Common myeloid progenitor, CD34-positive (primary cell): ENCODE measurements around the gene DLST.

Source experiments
- CTCF ChIA-PET: fragments of 350-600 bp; sonication (Branson Sonifier 250); formaldehyde crosslinking; loops from one replicate; lab custom pipeline; 2021; ENCODE audit warnings: antibody characterized with exemption; lab: Charles Lee
- POLR2A ChIA-PET: fragments of 350-600 bp; sonication (Branson Sonifier 250); formaldehyde crosslinking; loops from one replicate; lab custom pipeline; 2021; ENCODE audit warnings: antibody characterized with exemption; lab: Charles Lee
- DNase-seq, 3 donors: peaks; one replicate each; pipeline versions ENCODE4 v3.0.0 to v3.0.0-alpha.2; 2013
- H3K27ac ChIP-seq, 2 experiments: 1 replicate in 1 of 2; 2 replicates in 1 of 2; pipeline ENCODE4 v1.7.0; 2013; ENCODE audit warnings: inconsistent platforms in 2 of 2, low read length in 2 of 2, mild to moderate bottlenecking in 2 of 2, low read depth in 1 of 2, moderate library complexity in 1 of 2; ENCODE audit not compliant: severe bottlenecking in 2 of 2, insufficient read depth in 1 of 2, poor library complexity in 1 of 2
- H3K27me3 ChIP-seq, 5 experiments: replicated peaks in 2 of 5; 1 replicate in 3 of 5; 2 replicates in 2 of 5; pipeline versions ENCODE4 v1.6.1 to v1.7.0; 2013; ENCODE audit warnings: low read length in 4 of 5, mild to moderate bottlenecking in 2 of 5, moderate library complexity in 2 of 5, inconsistent platforms in 1 of 5; ENCODE audit not compliant: insufficient read depth in 5 of 5, control insufficient read depth in 4 of 5
- H3K36me3 ChIP-seq, 4 experiments: 1 replicate in 2 of 4; 2 replicates in 2 of 4; pipeline versions ENCODE4 v1.6.1 to v1.7.0; 2013; ENCODE audit warnings: low read length in 3 of 4, control low read depth in 1 of 4, mild to moderate bottlenecking in 1 of 4; ENCODE audit not compliant: control insufficient read depth in 4 of 4, insufficient read depth in 4 of 4
- H3K4me1 ChIP-seq, 4 experiments: 1 replicate in 3 of 4; 2 replicates in 1 of 4; pipeline versions ENCODE4 v1.6.1 to v1.7.1; 2013; ENCODE audit warnings: low read length in 3 of 4, mild to moderate bottlenecking in 3 of 4, control low read depth in 1 of 4, inconsistent platforms in 1 of 4, moderate library complexity in 1 of 4; ENCODE audit not compliant: control insufficient read depth in 4 of 4, insufficient read depth in 4 of 4; ENCODE audit errors: control extremely low read depth in 1 of 4
- H3K4me3 ChIP-seq, 7 experiments: 1 replicate in 4 of 7; 2 replicates in 3 of 7; pipeline versions ENCODE4 v1.5.1 to v1.7.0; 2013; ENCODE audit warnings: mild to moderate bottlenecking in 7 of 7, low read length in 6 of 7, moderate library complexity in 6 of 7, inconsistent platforms in 2 of 7, low read depth in 2 of 7, control low read depth in 1 of 7; ENCODE audit not compliant: insufficient read depth in 4 of 7, control insufficient read depth in 1 of 7; ENCODE audit errors: extremely low read depth in 1 of 7
- H3K9me3 ChIP-seq, 5 experiments: 1 replicate in 4 of 5; 2 replicates in 1 of 5; pipeline versions ENCODE4 v1.6.1 to v1.7.1; 2013; ENCODE audit warnings: low read length in 4 of 5, mild to moderate bottlenecking in 2 of 5, inconsistent platforms in 1 of 5, low read depth in 1 of 5, moderate library complexity in 1 of 5; ENCODE audit not compliant: control insufficient read depth in 4 of 5, insufficient read depth in 2 of 5; ENCODE audit errors: control extremely low read depth in 1 of 5
- WGBS: methylation state at CpG from one replicate; pipeline ENCODE4 v1.1.5; 2013; ENCODE audit not compliant: insufficient coverage; 5-methylcytosine and 5-hydroxymethylcytosine counted together

DLST gene

GRCh38 chr14:74909501-74909900, 27.8 kb downstream of the DLST start:
- Histone ChIP-seq H3K4me1 (peaks cover 0 to 23% (median 17%) of the 10 kb centered on the region in 4 experiments), H3K27ac (no peak overlapping the region), H3K36me3 (peaks cover 2 to 12% (median 4%) of the 10 kb centered on the region in 4 experiments), H3K27me3 (no peaks in the 10 kb centered on the region), H3K4me3 (no peak overlapping the region), H3K9me3 (no peaks in the 10 kb centered on the region)
- 100% methylated on average over 6 of the region's 14 CpGs for WGBS
- DNase-seq: no peak
- CTCF ChIA-PET: interaction anchor here (1.6 to 9.6 kb wide), 4 partner anchors 16 to 179 kb away, joined by 3 to 498 read pairs (median 116); no protein-coding TSS in a partner anchor
- POLR2A ChIA-PET: no interaction called here

GRCh38 chr14:74909911-74910310, 28.2 kb downstream of the DLST start:
- no peaks in the 10 kb centered on the region for H3K27me3 ChIP-seq
- CTCF ChIA-PET: interaction anchor here (9.1 to 9.6 kb wide), 3 partner anchors 17 to 179 kb away, joined by 86 to 498 read pairs (median 145); no protein-coding TSS in a partner anchor
- 100% methylated on average over 9 of the region's 10 CpGs for WGBS
- no peak for DNase-seq
- H3K36me3 ChIP-seq: peaks cover 0 to 8% (median 2%) of the 10 kb centered on the region in 4 experiments
- peaks cover 0 to 23% (median 17%) of the 10 kb centered on the region in 4 experiments for H3K4me1 ChIP-seq
- no peak overlapping the region for H3K27ac ChIP-seq
- POLR2A ChIA-PET: no interaction called here
- H3K9me3 ChIP-seq: no peaks in the 10 kb centered on the region
- H3K4me3 ChIP-seq: no peak overlapping the region

- H3K36me3 ChIP-seq: peaks cover 0 to 5% (median 0%) of the 10 kb centered on the region in 4 experiments
- H3K4me1 ChIP-seq: peaks cover 0 to 19% (median 16%) of the 10 kb centered on the region in 4 experiments
- WGBS: 100% methylated on average over 3 of the region's 10 CpGs
- ChIA-PET CTCF (interaction anchor here (1.4 to 9.6 kb wide), 4 partner anchors 10 to 178 kb away, joined by 3 to 498 read pairs (median 116); no protein-coding TSS in a partner anchor), POLR2A (no interaction called here)
- H3K27ac ChIP-seq: no peak overlapping the region
- no peaks in the 10 kb centered on the region for H3K9me3 ChIP-seq
- H3K4me3 ChIP-seq: no peak overlapping the region
- H3K27me3 ChIP-seq: no peaks in the 10 kb centered on the region
- DNase-seq: no peak
These were observed 28.8 kb downstream of the DLST start for GRCh38 chr14:74910556-74910955.

GRCh38 chr14:74911221-74911620, 29.5 kb downstream of the DLST start:
- Histone ChIP-seq H3K27ac (no peak overlapping the region), H3K4me3 (no peak overlapping the region), H3K36me3 (peaks cover 0 to 5% (median 0%) of the 10 kb centered on the region in 4 experiments), H3K4me1 (peaks cover 0 to 14% (median 13%) of the 10 kb centered on the region in 4 experiments), H3K9me3 (no peaks in the 10 kb centered on the region), H3K27me3 (no peaks in the 10 kb centered on the region)
- no peak for DNase-seq
- ChIA-PET POLR2A (no interaction called here), CTCF (interaction anchor here (1.1 to 9.6 kb wide), 5 partner anchors 10 to 177 kb away, joined by 3 to 498 read pairs (median 86); no protein-coding TSS in a partner anchor)
- 90% methylated on average over 2 of the region's 6 CpGs for WGBS

DNA sequence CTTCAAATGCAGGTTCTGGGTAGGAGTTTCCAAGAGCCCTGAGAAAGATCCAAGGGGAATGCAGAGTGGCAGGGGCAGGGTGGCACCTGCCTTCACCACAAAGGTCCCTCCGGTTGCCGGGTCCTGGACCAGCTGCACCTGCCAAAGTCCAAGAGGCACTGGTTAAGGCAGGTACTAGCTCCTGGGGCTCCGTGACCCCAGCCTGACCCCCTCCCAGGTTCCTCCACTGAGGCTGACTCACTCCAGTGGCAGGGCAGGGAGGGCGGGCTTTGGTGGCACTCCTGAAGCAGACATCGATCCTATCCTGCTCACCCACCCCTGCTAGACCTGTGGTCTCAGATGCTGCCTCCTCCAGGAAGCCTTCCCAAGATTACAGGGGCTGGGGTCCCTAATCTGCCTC, 30.0 kb downstream of the DLST start:
- Histone ChIP-seq H3K4me3 (no peak overlapping the region), H3K36me3 (peaks cover 0 to under 1% (median 0%) of the 10 kb centered on the region in 4 experiments), H3K9me3 (no peaks in the 10 kb centered on the region), H3K27me3 (no peaks in the 10 kb centered on the region), H3K4me1 (peaks cover 0 to 10% (median 9%) of the 10 kb centered on the region in 4 experiments), H3K27ac (no peak overlapping the region)
- DNase-seq: no peak
- ChIA-PET CTCF (interaction anchor here (1.1 to 9.6 kb wide), 5 partner anchors 9 to 177 kb away, joined by 3 to 498 read pairs (median 86); no protein-coding TSS in a partner anchor), POLR2A (no interaction called here)
- 88% methylated on average over 5 of the region's 5 CpGs for WGBS

DNA sequence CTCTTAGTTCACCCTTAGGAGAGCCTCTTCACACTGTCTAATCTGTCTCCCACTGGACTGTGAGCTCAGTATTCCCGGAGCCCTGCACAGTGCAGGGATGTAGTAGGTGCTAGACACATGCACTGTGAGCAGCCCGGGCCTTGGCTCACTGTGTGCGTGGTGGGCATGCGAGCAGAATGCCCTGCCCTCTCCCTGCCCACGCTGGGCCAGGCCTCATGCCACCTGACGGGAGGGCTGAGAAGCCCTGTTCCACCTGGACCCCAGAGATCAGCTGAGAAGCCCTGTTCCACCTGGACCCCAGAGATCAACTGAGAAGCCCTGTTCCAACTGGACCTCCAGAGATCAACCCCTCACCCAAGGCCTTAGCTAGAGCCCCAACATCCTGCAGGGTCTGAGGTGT, 30.4 kb downstream of the DLST start:
- CTCF ChIA-PET: interaction anchor here (1.1 to 9.6 kb wide), 5 partner anchors 9 to 176 kb away, joined by 3 to 498 read pairs (median 86); no protein-coding TSS in a partner anchor
- peaks cover 0 to 6% (median 5%) of the 10 kb centered on the region in 4 experiments for H3K4me1 ChIP-seq
- H3K36me3 ChIP-seq: no peaks in the 10 kb centered on the region
- POLR2A ChIA-PET: no interaction called here
- DNase-seq: no peak
- H3K4me3 ChIP-seq: no peak overlapping the region
- no peak overlapping the region for H3K27ac ChIP-seq
- no peaks in the 10 kb centered on the region for H3K27me3 ChIP-seq
- H3K9me3 ChIP-seq: no peaks in the 10 kb centered on the region
- WGBS: 100% methylated on average over 4 of the region's 6 CpGs

GRCh38 chr14:74912801-74913200, 31.1 kb downstream of the DLST start:
- WGBS: 100% methylated on average over 5 of the region's 10 CpGs
- no peak overlapping the region for H3K27ac ChIP-seq
- ChIA-PET POLR2A (no interaction called here), CTCF (interaction anchor here (1.0 to 9.6 kb wide), 4 partner anchors 20 to 176 kb away, joined by 3 to 498 read pairs (median 116); no protein-coding TSS in a partner anchor)
- no peaks in the 10 kb centered on the region for H3K36me3 ChIP-seq
- H3K27me3 ChIP-seq: no peaks in the 10 kb centered on the region
- no peaks in the 10 kb centered on the region for H3K4me1 ChIP-seq
- no peaks in the 10 kb centered on the region for H3K9me3 ChIP-seq
- no peak overlapping the region for H3K4me3 ChIP-seq
- DNase-seq: no peak
